Measurements from ENCODE around the gene ZDHHC5.
"Not testable (repeated sequence)": the region's sequence is repeated elsewhere in the genome, so short reads cannot be mapped to it uniquely, and the experiment has no call there.

The ZDHHC5 gene

DNA sequence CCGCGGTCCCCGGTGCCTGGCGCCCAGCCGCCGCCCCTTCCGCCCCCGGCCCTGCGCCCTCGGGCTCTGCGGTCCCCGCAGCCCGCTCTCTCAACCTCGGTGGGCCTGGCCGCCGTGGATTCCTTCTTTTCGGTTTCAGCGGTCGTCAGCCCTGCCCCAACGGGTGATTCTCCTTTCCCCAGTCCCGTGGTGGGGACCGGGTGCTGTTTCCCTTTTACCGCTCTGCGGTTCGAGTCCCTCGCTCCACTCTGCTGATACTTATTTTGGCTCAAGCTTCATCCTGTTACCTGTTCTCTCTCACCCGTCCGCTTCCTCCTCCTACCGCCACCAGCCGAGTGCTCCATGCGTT, 494 bp downstream of the ZDHHC5 start:
- peak; percentile 45 for DNase-seq

DNA sequence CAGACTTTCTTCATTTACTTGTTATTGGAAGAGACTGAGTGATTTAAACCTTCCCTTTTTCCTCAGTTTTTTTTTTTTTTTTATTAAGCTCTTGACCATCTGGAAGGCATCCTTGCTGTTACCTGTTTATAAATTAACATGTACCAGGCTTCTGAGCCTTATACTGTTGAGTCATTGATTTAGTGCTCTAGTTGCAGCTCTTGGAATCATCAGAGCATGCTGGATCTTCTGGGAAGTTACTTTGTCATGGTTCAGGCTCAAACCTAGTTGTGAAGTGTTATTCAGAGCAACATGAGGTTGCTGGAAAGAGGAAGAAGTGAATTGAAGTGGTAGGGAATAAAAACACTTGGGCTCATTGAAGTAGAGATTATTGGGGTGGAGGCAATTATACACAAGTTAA, 6.3 kb downstream of the ZDHHC5 start:
- no peak for DNase-seq

DNA sequence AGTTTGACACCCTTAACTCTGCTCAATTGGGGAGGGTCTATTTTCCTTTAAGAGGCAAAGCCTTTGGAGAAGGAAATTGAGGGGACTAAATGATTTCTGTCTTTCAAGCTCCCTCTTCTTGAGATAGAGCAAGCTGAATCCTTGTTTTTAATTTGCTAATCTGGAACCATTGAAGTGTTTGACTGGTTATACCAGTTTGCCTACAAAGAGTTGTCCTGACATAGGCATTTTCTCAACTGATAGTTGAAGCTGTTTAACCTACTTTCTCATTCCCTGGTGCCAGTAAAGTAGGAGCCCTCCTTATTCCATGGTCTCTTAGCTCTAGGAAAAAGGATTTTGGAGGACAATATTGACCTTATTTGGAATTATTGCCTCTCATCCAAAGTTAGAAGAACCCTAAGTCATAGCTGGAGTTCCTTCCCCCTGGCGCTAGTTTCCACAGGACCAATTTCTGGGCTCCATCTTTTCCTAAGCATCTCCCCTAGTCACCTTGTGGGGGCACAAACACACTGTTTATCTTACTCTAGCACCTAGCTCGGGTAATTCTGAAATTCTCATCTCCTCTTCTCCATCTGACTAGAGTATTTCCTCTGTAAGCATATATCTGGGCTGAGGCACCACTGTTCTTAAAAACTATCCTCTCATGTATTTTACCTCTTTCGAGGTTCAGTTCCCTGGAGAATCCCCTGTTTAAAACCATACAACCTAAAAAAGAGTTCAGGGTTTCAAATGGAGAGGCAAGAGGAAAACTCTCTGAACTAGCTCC, 7.4 kb downstream of the ZDHHC5 start:
- no peak for DNase-seq

DNA sequence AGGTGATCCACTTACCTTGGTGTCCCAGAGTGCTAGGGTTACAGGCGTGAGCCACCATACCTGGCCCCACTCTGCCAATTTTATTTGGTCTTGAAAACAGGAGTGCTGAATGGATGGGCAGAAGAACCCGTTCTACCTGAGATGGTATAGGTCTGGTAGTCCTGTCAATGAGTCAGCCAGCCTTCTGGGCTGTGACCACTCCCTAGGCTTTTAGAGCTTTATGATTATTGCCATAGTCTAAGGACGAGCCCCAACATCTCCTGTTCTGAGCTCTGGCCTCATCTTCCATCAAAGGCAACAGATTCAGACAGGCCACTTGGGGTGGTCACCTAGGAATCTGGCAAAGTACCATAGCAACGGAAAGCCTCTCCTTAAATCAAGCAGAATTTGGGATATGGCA, 11.5 kb downstream of the ZDHHC5 start:
- DNase-seq: no peak

DNA sequence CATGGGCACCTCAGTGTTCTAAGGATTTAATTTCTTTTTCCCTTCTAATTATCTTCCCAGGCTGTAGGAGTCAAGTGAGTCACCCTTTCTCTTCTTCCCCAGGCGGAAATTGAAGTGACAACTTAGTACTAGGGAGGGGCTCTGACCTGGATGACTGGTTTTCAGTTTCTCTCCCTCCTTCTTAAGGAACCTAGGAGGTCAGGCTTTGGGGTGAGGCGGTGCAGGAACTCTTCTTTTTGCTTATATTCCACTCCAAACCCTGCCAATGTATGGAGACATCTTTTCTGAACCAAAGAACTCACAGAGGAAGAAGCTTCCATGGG, 12.6 kb downstream of the ZDHHC5 start:
- DNase-seq: peak; percentile 36

DNA sequence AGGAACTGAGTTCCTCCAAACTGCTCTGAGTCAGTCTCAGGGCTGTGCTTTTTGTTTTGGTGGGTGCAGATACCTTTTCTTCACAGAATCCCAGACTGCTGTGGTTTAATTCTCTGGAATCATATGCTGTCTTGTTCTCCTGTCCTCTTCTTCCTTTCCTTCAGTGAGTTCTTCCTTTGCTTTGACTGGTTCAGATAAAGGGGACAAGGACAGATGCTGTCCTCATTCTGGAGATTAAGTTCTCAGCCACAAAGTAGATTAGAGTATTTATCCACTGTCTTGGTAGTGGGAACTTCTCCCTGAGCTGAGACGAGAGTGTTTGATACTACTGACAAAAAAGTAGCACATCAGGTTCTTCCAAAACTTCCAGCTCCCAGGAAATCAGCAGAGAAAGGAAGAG, 13.3 kb downstream of the ZDHHC5 start:
- no peak for DNase-seq

GRCh38 chr11:57690474-57690873, 22.6 kb downstream of the ZDHHC5 start:
- DNase-seq: not testable (repeated sequence)

- DNase-seq: no peak
Measured at GRCh38 chr11:57698843-57699365, 31.0 kb downstream of the ZDHHC5 start.

DNA sequence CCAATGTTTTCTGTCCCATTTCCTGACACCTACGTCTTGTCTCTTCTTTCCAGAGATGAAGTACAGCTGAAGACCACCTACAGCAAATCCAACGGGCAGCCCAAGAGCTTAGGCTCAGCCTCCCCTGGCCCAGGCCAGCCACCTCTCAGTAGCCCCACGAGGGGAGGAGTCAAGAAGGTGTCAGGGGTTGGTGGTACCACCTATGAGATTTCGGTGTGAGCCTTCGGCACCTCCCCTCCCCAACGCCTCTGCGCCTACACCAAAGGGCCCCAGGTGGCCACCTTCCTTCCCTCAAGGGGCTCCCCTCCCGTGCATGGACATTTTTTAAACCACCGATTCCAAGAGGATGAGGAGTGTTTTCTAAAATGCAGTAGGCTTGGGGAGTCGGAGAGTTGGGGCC, 31.9 kb downstream of the ZDHHC5 start:
- no peak for DNase-seq

- no peak for DNase-seq
Measured at GRCh38 chr11:57700425-57700824, 32.5 kb downstream of the ZDHHC5 start.

- DNase-seq: no peak
Measured at GRCh38 chr11:57703341-57703740, 35.4 kb downstream of the ZDHHC5 start.

- DNase-seq: no peak
Measured at GRCh38 chr11:57704932-57705331, 37.0 kb downstream of the ZDHHC5 start.

DNA sequence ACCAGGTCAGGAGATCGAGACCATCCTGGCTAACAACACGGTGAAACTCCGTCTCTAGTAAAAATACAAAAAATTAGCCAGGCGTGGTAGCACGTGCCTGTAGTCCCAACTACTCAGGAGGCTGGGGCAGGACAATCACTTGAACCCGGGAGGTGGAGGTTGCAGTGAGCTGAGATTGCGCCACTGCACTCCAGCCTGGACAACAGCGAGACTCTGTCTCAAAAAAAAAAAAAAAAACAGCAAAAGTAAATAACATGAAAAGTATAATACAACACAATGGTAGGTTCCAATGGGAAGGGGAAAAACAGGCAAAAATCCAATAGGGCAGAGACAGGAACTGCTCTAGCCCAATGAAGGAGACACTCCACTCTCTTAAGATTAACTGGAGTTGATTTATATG, 37.5 kb downstream of the ZDHHC5 start:
- DNase-seq: not testable (repeated sequence)

- DNase-seq: peak; percentile 62
Measured at GRCh38 chr11:57709802-57710367, 42.0 kb downstream of the ZDHHC5 start.

DNA sequence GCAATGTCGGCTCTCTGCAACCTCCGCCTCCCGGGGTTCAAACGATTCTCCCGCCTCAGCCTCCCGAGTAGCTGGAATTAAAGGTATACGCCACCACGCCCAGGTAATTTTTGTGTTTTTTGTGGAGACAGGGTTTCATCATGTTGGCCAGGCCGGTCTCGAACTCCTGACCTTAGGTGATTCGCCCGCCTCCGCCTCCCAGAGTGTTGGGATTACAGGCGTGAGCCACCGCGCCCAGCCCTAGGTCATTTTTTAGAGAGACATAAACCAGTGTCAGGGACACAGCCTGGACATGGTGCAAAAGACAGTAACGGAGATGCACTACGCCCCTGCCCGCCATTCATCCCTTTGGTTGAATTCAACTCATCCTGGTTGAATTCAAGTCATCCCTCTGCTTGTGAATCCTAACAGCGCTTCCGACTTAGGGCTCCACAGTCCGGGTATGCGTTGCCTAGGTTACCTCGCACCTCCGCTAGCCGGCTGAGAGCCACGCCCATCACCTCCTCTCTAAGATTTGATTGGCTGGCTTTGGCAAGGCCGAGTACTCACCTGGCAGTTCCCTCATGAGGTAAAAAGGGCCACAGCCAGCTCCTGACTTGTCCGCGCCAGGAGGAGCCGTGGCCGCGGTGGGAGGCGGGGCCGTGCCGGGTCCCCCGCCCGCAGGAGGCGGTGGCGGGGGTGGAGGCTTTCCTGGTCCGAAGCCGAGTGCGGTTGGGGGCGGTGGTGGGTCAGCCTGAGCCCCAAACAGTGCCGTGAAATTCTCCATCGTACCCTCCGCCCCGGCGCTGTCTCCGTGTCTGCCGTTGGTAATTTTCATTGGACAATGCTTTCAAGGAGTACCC, 43.7 kb downstream of the ZDHHC5 start, which contains the start of gene MED19:
Gene MED19, minus strand, starts transcription at position 802 of the 842 bp plus-strand sequence. Its CDS starts 36 bp downstream, at position 766.
- peak; percentile 85 for DNase-seq

- DNase-seq: peak; percentile 95
Measured at GRCh38 chr11:57712256-57713150, 44.6 kb downstream of the ZDHHC5 start, which contains the start of gene TMX2. Gene TMX2 (plus strand): TSS chr11:57712593. CDS start chr11:57712619, 26 bp downstream.

- DNase-seq: no peak
Measured at GRCh38 chr11:57713835-57714234, 45.9 kb downstream of the ZDHHC5 start.

DNA sequence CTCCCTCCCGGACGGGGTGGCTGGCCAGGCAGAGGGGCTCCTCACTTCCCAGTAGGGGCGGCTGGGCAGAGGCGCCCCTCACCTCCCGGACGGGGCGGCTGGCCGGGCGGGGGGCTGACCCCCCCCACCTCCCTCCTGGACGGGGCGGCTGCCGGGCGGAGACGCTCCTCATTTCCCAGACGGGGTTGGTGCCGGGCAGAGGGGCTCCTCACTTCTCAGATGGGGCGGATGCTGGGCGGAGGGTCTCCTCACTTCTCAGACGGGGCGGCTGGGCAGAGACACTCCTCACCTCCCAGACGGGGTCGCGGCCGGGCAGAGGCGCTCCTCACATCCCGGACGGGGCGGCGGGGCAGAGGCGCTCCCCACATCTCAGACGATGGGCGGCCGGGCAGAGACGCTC, 48.8 kb downstream of the ZDHHC5 start:
- not testable (repeated sequence) for DNase-seq

- DNase-seq: no peak
Measured at GRCh38 chr11:57727185-57727584, 59.3 kb downstream of the ZDHHC5 start.

GRCh38 chr11:57728829-57729228, 60.9 kb downstream of the ZDHHC5 start:
- DNase-seq: no peak

- DNase-seq: no peak
Measured at GRCh38 chr11:57729479-57729878, 61.6 kb downstream of the ZDHHC5 start.

- DNase-seq: no peak
Measured at GRCh38 chr11:57732661-57733060, 64.7 kb downstream of the ZDHHC5 start.
